Mucosa of descending colon (tissue), 3 donors: ENCODE measurements around the gene SETD1B. TPM values are rescaled to one million over a fixed set of nuclear protein-coding genes. Genes with fewer than 3 reads are reported as not detected.

ENCODE experiments used
- ATAC-seq: fragments of 200-7000 bp; cut with Tn5 transposase; one replicate; pipeline ENCODE4 v1.9.1; 2020; ENCODE audit warnings: mild to moderate bottlenecking, moderate library complexity
- DNase-seq, 3 donors: peaks; one replicate each; pipeline ENCODE4 v3.0.0-alpha.2; 2020
- H3K36me3 ChIP-seq: fragments of 200-600 bp; one replicate; pipeline ENCODE4 v1.8.0; 2021; ENCODE audit warnings: low read depth, mild to moderate bottlenecking
- H3K4me1 ChIP-seq: fragments of 200-600 bp; one replicate; pipeline ENCODE4 v1.8.0; 2021; ENCODE audit warnings: low read depth, mild to moderate bottlenecking
- H3K4me3 ChIP-seq: fragments of 200-600 bp; one replicate; pipeline ENCODE4 v1.8.0; 2021; ENCODE audit warnings: mild to moderate bottlenecking
- H3K9me3 ChIP-seq: fragments of 200-600 bp; one replicate; pipeline ENCODE4 v1.8.0; 2021; ENCODE audit warnings: mild to moderate bottlenecking
- intact Hi-C, 2 donors: fragments of 100-400 bp; cut with DNase I in 1 of 2; cut with micrococcal nuclease in 1 of 2; formaldehyde crosslinking; loops; one replicate each; pipeline versions ENCODE4 v1.11.0 to v1.11.1; 2022; cut with DNase I, micrococcal nuclease
- total RNA-seq, 3 donors: library from RNA; stranded (reverse); fragmentation: NEBNext Ultra II Directional in 2 of 3; extraction: Animal tissue kit (Norgen Biotek cat#: 25700) in 2 of 3; gene quantifications; one replicate each; pipeline versions ENCODE4 v1.2.1 to v1.2.4, GENCODE V29; 2021 to 2023
- TF ChIP-seq, protein P1 (sequence below): fragments of 200-600 bp; IDR thresholded peaks from one replicate; pipeline ENCODE4 v1.8.0; 2022; ENCODE audit warnings: antibody characterized with exemption, mild to moderate bottlenecking
- donor health status: DM: no; HTN: no; CAD: no; lungs with moderate emphysema.
- donor health status: DM: no; HTN: no; CAD: no.
- donor health status: DM: no; HTN: yes; CAD: no.

SETD1B gene
- total RNA-seq, 3 donors from 2014 or later: 23.8 to 38.3 (median 27.5) TPM

DNA sequence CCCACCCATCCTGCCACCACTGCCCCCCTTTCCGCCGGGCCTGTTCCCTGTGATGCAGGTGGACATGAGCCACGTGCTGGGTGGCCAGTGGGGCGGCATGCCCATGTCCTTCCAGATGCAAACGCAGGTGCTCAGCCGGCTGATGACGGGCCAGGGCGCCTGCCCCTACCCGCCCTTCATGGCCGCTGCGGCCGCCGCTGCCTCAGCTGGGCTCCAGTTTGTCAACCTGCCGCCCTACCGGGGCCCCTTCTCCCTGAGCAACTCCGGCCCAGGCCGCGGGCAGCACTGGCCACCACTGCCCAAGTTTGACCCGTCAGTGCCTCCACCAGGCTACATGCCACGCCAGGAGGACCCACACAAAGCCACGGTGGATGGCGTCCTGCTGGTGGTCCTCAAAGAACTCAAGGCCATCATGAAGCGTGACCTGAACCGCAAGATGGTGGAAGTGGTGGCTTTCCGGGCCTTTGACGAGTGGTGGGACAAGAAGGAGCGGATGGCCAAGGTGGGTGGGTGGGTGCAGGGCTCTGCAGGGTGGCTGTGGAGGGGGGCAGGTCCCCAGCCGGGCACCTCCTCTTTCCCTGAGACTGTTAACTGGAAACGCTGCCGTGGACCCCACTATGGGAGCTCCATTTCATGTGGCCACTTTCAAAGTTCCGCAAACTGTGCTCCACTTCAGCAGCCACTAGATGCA lies 10.8 kb downstream of the SETD1B start:
- H3K36me3 ChIP-seq: peaks cover 3% of the 10 kb centered on the region
- no peak overlapping the region for H3K4me3 ChIP-seq
- no peak for ATAC-seq
- intact Hi-C loops: no loop called here
- peaks cover 30% of the 10 kb centered on the region for H3K4me1 ChIP-seq
- H3K9me3 ChIP-seq: no peaks in the 10 kb centered on the region
- TF ChIP-seq, protein P1, sequence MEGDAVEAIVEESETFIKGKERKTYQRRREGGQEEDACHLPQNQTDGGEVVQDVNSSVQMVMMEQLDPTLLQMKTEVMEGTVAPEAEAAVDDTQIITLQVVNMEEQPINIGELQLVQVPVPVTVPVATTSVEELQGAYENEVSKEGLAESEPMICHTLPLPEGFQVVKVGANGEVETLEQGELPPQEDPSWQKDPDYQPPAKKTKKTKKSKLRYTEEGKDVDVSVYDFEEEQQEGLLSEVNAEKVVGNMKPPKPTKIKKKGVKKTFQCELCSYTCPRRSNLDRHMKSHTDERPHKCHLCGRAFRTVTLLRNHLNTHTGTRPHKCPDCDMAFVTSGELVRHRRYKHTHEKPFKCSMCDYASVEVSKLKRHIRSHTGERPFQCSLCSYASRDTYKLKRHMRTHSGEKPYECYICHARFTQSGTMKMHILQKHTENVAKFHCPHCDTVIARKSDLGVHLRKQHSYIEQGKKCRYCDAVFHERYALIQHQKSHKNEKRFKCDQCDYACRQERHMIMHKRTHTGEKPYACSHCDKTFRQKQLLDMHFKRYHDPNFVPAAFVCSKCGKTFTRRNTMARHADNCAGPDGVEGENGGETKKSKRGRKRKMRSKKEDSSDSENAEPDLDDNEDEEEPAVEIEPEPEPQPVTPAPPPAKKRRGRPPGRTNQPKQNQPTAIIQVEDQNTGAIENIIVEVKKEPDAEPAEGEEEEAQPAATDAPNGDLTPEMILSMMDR: no peak
- peak in 1 of 3 donors; percentile 51 for DNase-seq

DNA sequence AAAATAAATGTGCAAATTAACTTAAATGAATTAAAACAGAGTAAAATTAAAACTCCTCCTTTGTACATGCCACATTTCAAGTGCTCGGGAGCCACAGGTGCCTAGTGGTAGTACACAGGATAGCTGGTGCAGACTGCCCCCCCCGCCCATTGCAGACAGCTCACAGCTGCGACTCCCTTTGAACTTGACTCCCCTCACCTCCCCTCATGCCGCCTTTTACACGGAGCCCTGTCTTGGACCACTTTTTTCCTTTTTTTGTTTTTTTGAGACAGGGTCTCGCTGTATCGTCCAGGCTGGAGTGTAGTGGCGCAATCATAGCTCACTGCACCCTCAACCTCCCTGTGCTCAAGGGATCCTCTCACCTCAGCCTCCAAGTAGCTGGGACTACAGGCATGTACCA lies 11.5 kb downstream of the SETD1B start:
- TF ChIP-seq, protein P1: no peak

DNA sequence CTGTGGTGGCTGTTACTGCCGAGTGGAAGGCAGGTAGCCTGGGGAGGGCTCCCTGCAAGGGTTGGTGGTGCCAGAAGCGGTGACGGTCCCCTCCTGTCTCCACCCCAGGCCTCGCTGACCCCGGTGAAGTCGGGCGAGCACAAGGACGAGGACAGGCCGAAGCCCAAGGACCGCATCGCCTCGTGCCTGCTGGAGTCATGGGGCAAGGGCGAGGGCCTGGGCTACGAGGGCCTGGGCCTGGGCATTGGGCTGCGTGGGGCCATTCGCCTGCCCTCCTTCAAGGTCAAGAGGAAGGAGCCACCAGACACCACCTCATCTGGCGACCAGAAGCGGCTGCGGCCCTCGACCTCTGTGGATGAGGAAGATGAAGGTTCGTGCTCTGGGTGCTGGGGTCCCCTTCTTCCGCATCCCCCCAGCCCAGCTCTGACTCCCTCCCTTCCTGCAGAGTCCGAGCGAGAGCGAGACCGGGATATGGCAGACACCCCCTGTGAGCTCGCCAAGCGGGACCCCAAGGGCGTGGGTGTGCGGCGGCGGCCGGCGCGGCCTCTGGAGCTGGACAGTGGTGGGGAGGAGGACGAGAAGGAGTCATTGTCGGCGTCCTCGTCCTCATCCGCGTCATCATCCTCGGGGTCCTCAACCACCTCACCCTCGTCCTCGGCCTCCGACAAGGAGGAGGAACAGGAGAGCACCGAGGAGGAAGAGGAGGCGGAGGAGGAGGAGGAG lies 13.3 kb downstream of the SETD1B start:
- Histone ChIP-seq H3K4me3 (no peak overlapping the region), H3K36me3 (peaks cover 16% of the 10 kb centered on the region), H3K4me1 (peaks cover 14% of the 10 kb centered on the region), H3K9me3 (no peaks in the 10 kb centered on the region)
- intact Hi-C loops: no loop called here
- peak in 1 of 3 donors; percentile 23 for DNase-seq
- ATAC-seq: no peak
- TF ChIP-seq, protein P1: no peak

More for the DNA sequence above, 11.5 kb downstream of the SETD1B start:
- H3K36me3 ChIP-seq: peaks cover 10% of the 10 kb centered on the region
- no peak for ATAC-seq
- intact Hi-C loops: no loop called here
- H3K4me3 ChIP-seq: no peak overlapping the region
- peak in 1 of 3 donors; percentile 21 for DNase-seq
- no peaks in the 10 kb centered on the region for H3K9me3 ChIP-seq
- H3K4me1 ChIP-seq: peaks cover 28% of the 10 kb centered on the region

DNA sequence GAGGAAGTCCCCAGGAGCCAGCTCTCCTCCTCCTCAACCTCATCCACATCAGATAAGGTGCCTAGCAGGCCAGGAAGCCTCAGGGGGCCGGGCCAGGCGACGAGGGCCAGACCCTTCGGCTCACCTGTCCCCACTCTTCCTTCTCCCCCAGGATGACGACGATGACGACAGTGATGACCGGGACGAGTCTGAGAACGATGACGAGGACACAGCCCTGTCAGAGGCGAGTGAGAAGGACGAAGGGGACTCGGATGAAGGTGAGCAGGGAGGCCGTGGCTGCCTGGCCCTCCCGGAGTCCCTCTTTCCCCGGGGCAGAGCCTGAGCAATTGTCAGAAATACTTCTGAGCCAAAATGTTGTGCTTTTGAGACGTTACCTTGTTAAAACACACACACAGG lies 13.8 kb downstream of the SETD1B start:
- TF ChIP-seq, protein P1: no peak
- no peaks in the 10 kb centered on the region for H3K9me3 ChIP-seq
- H3K4me1 ChIP-seq: peaks cover 9% of the 10 kb centered on the region
- H3K4me3 ChIP-seq: no peak overlapping the region
- ATAC-seq (no peak), DNase-seq (no peak)
- peaks cover 16% of the 10 kb centered on the region for H3K36me3 ChIP-seq
- intact Hi-C loops: no loop called here

DNA sequence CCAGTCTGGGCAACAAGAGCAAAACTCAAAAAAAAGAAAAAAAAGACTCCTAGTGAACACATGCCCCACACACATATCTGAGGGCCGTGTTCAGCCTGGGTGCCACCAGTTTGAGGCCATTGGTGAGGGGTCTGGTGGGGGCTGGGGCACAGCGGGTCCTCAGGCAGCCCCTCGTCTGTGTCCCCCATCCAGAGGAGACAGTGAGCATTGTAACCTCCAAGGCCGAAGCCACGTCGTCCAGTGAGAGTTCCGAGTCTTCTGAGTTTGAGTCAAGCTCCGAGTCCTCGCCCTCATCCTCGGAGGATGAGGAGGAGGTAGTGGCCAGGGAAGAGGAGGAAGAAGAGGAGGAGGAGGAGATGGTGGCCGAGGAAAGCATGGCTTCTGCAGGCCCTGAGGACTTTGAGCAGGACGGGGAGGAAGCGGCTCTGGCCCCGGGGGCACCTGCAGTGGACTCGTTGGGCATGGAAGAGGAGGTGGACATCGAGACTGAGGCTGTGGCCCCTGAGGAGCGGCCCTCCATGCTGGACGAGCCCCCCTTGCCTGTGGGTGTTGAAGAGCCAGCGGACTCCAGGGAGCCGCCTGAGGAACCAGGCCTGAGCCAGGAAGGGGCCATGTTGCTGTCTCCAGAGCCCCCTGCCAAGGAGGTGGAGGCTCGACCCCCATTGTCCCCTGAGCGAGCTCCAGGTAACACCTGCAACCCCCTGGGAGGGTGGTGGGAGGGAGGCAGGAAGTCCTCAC lies 15.6 kb downstream of the SETD1B start:
- Histone ChIP-seq H3K4me1 (no peaks in the 10 kb centered on the region), H3K4me3 (no peak overlapping the region), H3K36me3 (peaks cover 16% of the 10 kb centered on the region), H3K9me3 (no peaks in the 10 kb centered on the region)
- DNase-seq: peak in 1 of 3 donors; percentile 44
- intact Hi-C loops: no loop called here
- ATAC-seq: no peak
- TF ChIP-seq, protein P1: no peak
